Measurements from ENCODE around the gene SUMO3.

SUMO3 gene

DNA sequence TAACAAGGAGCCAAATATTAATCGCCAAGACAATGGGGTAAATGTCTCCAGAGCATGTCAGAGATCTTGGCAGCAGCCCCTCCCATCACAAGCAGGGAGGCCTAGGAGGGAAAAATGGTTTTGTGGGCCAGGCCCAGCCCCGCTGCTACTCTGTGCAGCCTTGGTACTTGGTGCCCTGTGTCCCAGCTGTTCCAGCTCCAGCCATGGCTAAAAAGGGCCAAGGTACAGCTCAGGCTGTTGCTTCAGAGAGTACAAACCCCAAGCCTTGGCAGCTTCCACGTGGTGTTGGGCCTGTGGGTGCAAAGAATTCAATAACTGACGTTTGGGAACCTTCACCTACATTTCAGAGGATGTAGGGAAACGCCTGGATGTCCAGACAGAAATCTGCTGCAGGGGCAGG, 26.6 kb downstream of the SUMO3 start:
- Mint-ChIP-seq H3K27me3 (no peaks in the 10 kb centered on the region), H3K9me3 (no peaks in the 10 kb centered on the region), H3K4me3 (no peak overlapping the region), H3K27ac (no peak overlapping the region), H3K36me3 (ENCODE audit: low read depth) (peaks cover 56% of the 10 kb centered on the region), H3K4me1 (ENCODE audit: low read depth) (peaks cover 55% of the 10 kb centered on the region)

DNA sequence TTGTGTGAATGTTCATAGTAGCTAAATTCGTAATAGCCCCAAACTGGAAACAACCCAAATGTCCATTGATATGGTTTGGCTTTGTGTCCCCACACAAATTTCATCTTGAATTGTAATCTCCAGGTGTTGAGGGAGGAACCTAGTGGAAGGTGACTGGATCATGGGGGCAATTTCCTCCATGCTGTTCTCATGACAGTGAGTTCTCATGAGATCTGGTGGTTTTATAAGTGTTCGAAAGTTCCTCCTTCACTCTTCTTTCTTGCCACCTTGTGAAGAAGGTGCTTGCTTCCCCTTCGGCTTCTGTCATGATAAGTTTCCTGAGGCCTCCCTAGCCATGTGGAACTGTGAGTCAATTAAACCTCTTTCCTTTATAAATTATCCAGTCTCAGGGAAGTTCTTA, 27.5 kb downstream of the SUMO3 start:
- Mint-ChIP-seq H3K4me3 (no peak overlapping the region), H3K36me3 (ENCODE audit: low read depth) (peaks cover 55% of the 10 kb centered on the region), H3K27ac (peak overlapping the region; percentile 21), H3K9me3 (no peaks in the 10 kb centered on the region), H3K27me3 (no peaks in the 10 kb centered on the region), H3K4me1 (ENCODE audit: low read depth) (peaks cover 48% of the 10 kb centered on the region)

DNA sequence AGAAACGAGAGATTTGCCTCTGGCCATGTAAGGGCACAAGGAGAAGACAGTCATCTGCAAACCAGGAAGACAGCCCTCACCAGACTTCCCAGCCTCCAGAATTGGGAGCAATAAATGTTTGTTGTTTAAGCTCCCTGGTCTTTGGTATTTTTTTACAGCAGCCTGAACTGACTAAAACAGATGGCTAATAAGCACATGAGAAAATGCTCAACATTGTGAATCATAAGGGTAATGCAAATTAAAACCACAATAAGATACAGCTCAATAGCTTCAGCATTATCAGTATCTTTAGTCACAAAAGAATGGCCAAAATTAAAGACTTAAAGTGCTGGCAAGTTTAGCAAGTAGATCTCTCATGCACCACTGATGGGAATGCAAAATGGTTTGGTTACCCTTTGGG, 28.0 kb downstream of the SUMO3 start:
- Mint-ChIP-seq H3K27me3 (no peaks in the 10 kb centered on the region), H3K9me3 (no peaks in the 10 kb centered on the region), H3K4me1 (ENCODE audit: low read depth) (peaks cover 48% of the 10 kb centered on the region), H3K27ac (peak overlapping the region; percentile 28), H3K4me3 (no peak overlapping the region), H3K36me3 (ENCODE audit: low read depth) (peaks cover 58% of the 10 kb centered on the region)

DNA sequence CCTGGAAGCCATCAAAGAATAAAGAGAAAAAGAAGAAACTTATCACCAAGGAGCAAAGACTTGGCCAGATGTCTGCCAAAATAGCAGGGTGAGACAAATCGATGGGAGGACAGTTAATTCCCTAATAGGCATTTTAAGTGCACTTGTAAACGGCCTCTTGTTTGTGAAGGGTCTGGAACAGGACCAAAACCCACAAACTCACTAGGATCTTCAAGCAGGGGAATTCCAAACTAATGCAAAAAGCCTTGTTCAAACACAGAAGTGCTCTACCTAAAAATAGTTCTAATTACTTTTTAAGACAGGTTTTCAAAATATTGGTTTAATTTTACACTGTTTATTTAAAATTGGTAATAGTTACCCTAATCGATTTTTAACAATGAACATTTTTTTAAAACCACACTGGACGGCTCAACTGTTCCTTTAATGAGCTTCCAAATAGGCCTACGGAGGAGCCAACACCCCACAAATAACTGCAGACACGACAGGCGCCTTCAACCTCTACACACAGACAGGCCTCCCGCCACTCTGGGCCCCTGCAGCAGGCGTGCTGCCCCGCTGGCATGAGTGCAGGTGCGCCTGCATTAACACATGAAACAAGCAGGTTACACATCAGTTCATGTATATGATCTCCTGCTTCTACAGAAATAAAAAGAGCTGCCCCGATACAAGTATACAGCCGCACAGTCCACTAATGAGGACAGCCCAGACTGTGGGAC, 32.1 kb downstream of the SUMO3 start:
- Mint-ChIP-seq H3K4me3 (no peak overlapping the region), H3K27ac (no peak overlapping the region), H3K36me3 (ENCODE audit: low read depth) (peaks cover 46% of the 10 kb centered on the region), H3K9me3 (no peaks in the 10 kb centered on the region), H3K27me3 (no peaks in the 10 kb centered on the region), H3K4me1 (ENCODE audit: low read depth) (peaks cover 22% of the 10 kb centered on the region)

DNA sequence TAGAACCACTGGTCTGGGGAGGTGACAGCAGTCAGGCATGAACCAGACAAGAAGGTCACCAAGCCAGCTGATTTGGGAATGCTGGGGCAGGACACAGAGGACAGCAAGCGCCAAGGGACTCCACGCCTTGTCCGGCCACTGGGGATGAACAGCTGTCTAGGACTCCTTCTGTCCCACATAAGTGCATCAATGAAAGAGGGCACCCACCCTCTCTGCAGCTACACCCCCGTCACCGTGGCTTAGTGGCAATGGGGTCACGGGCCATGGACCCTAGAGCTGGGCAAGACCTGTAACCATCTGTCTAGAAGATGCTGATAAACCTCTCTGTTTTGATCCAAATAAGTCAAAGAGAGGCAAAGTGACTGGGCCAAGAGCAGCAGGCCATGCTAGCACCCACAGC, 33.1 kb downstream of the SUMO3 start:
- Mint-ChIP-seq H3K4me1 (ENCODE audit: low read depth) (peaks cover 20% of the 10 kb centered on the region), H3K27ac (no peak overlapping the region), H3K36me3 (ENCODE audit: low read depth) (peaks cover 40% of the 10 kb centered on the region)

DNA sequence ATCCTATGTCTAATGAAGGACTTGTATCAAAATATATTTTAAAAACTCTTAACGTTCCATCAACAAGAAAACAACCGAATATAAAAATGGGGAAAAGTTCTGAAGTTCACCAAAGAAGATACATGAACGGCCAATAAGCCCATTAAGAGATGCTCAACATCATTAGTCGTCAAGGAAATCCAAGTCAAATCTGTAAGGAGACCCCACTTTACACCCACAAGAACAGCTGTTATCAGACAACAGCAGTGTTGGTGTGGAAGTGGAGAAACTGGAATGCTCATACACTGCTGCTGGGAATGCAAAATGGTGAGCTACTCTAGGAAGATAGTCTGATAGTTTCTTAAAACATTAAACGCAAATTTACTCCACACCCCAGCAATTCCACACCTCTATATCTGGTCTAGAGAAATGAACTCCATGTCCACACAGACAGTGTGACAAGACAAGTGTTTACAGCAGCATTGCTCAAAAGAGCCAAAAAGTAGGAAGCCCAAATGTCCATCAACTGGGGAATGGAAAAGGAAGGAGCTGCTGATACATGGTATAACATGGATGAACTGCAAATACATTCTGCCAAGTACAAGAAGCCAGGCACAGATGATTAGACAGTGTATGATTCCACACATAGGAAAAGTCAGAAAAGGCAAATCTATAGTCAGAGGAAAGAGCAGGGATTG, 34.7 kb downstream of the SUMO3 start:
- Mint-ChIP-seq H3K36me3 (ENCODE audit: low read depth) (peaks cover 41% of the 10 kb centered on the region), H3K27me3 (no peaks in the 10 kb centered on the region), H3K4me1 (ENCODE audit: low read depth) (peaks cover 19% of the 10 kb centered on the region), H3K4me3 (no peak overlapping the region), H3K27ac (no peak overlapping the region), H3K9me3 (no peaks in the 10 kb centered on the region)

More for the DNA sequence above, 33.1 kb downstream of the SUMO3 start:
- Mint-ChIP-seq H3K4me3 (no peak overlapping the region), H3K9me3 (no peaks in the 10 kb centered on the region), H3K27me3 (no peaks in the 10 kb centered on the region)

DNA sequence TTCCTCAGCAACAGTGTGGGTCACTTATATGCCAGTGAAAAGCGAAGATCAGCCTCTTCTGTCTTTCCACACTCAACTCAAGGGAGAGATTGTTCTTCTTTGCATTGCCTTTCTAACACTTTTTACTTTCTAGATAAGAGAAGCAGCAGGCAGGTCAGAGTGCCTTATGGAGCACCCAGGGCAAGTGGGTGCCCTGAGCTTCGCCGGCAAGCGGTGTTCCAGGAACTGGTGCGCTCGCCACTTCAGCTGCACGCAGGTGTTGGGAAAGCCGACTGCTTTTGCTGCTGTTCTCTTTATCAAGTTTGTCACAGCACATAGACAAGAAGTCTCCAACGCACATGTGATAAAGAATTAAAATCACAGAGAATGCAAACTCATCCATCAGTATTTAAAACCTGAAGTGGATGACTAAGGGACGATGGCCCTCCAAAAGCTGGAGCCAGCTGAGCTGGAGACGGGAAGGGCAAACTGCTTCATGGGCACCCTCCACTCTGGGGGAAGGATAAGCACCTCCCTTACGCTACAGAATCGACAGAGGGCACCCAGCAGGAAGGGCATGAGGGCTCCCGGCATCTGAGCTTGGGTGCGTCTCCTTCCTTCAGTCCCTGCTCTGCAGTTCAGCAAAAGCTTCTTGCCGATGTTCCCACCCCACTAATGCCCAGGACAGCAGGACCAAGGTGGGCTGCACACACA, 36.9 kb downstream of the SUMO3 start:
- Mint-ChIP-seq H3K36me3 (ENCODE audit: low read depth) (peaks cover 47% of the 10 kb centered on the region), H3K27ac (no peak overlapping the region), H3K9me3 (no peaks in the 10 kb centered on the region), H3K4me3 (no peak overlapping the region), H3K4me1 (ENCODE audit: low read depth) (peaks cover 19% of the 10 kb centered on the region), H3K27me3 (no peaks in the 10 kb centered on the region)

DNA sequence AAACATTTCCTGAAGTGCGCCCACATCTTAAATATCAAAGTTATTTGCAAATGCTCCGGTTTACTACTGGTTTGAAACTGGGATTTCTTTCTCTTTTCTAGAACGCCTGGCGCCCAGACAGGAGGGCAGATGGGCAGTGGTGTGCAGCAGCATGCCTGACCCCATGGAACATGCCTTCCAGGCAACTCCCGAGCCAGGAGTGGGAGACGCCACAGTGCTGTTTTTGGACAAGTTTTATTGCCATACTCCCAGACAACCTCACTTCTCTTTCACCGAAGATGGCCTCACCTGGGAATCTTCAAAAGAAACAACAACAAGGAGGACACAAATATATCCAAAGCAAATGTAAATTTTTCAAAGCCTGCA, 37.7 kb downstream of the SUMO3 start:
- Mint-ChIP-seq H3K4me3 (no peak overlapping the region), H3K27me3 (no peaks in the 10 kb centered on the region), H3K9me3 (no peaks in the 10 kb centered on the region), H3K36me3 (ENCODE audit: low read depth) (peaks cover 43% of the 10 kb centered on the region), H3K4me1 (ENCODE audit: low read depth) (peaks cover 19% of the 10 kb centered on the region), H3K27ac (no peak overlapping the region)

DNA sequence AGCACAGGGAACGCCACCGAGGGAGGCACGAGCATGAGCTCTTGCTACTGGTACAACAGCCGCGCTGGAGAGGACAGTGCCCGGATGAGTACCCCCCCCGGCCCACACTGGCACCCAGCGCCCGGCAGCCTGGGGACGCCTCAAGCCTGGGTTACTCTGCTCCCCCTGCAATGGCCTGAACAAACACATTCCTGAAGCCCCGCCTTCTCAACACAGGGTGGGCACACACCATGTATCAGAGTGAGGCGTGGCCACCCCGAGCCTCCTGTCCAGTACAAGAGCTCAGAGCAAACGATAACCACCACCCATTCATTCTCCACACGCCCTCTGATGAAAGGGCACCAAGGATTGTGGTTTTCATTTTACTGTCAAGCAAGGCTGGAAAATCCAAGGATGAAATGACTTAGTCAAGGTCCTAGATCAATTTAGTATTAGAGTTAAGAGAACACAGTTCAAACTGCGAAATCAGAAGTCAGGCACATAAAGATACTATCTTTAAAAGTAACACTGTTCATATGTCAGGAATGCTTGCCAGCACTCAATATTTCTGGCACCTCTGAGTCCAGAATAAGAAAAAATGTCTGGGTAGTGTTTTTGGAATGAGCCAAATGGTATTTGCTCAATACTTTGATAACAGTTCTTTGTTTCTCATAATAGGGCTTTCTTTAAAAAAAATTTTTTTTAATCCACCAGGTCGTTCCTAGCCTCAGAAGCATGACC, 38.3 kb downstream of the SUMO3 start:
- H3K9me3 Mint-ChIP-seq, result no peaks in the 10 kb centered on the region
- H3K4me3 Mint-ChIP-seq, result no peak overlapping the region
- peaks cover 46% of the 10 kb centered on the region for H3K36me3 Mint-ChIP-seq (ENCODE audit: low read depth)
- H3K27me3 Mint-ChIP-seq, result no peaks in the 10 kb centered on the region
- H3K27ac Mint-ChIP-seq, result no peak overlapping the region
- H3K4me1 Mint-ChIP-seq (ENCODE audit: low read depth), result peaks cover 19% of the 10 kb centered on the region

DNA sequence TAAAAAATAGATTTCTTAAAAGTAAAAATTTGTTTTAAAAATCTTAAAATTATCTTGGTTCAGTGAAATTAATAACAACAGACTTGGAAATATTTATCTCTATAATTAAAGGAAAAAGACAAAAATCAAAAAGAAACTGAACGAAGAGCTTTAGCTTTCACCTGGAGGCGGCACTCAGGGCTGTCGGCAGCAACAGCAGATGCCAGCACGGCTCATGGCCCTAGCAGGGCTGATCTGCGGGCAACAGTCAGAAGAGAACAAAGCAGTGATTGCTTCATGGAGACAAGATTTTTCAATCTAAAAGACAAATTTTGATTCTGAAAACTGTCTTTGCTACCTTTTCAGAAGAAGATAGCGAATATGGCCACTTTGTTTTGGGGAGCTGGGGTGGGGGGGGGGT, 38.9 kb downstream of the SUMO3 start:
- Mint-ChIP-seq H3K4me1 (ENCODE audit: low read depth) (peaks cover 19% of the 10 kb centered on the region), H3K36me3 (ENCODE audit: low read depth) (peaks cover 50% of the 10 kb centered on the region), H3K4me3 (no peak overlapping the region), H3K27me3 (no peaks in the 10 kb centered on the region), H3K27ac (no peak overlapping the region), H3K9me3 (no peaks in the 10 kb centered on the region)

DNA sequence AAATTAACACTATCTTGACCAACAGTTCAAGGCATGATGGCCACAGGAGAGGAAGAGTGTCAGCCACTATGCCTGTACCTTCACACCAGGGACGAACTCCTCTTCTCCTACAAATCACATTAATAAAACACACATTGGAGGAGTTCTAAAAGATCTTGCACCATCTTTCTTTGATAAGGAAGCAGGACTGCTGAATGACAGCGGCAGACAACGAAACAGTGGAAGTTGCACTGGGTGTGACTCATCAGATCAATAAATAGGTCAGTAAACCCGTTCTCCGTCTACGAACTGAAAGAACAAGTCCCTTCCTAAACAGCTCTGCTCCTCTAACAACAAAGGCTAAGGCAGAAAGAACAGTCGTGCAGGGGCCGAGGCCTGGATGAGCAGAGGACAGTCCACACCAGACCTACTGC, 39.4 kb downstream of the SUMO3 start:
- Mint-ChIP-seq H3K27me3 (no peaks in the 10 kb centered on the region), H3K4me3 (no peak overlapping the region), H3K36me3 (ENCODE audit: low read depth) (peaks cover 53% of the 10 kb centered on the region), H3K27ac (no peak overlapping the region), H3K4me1 (ENCODE audit: low read depth) (peaks cover 19% of the 10 kb centered on the region), H3K9me3 (no peaks in the 10 kb centered on the region)

DNA sequence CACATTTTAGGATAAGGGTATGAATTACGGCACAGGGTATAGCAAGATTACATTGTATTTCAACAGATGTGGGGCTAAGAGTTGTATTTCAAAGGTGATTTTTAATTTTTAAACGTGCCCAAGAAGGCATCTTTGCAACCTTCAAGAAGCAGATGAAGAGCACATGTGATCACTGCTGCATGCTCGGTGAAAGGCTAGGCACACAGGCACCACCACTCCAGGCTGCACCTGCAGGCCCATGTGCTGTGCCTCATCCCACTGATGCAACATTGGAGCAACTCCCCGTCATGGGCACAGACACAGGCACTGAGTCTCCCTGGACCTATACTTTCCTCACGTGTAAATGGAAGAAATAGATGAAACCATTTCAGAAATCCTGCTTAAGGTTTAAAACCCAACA, 39.8 kb downstream of the SUMO3 start:
- H3K9me3 Mint-ChIP-seq, result no peaks in the 10 kb centered on the region
- H3K4me3 Mint-ChIP-seq, result no peak overlapping the region
- peaks cover 54% of the 10 kb centered on the region for H3K36me3 Mint-ChIP-seq (ENCODE audit: low read depth)
- H3K27ac Mint-ChIP-seq, result no peak overlapping the region
- H3K27me3 Mint-ChIP-seq, result no peaks in the 10 kb centered on the region
- peaks cover 19% of the 10 kb centered on the region for H3K4me1 Mint-ChIP-seq (ENCODE audit: low read depth)

DNA sequence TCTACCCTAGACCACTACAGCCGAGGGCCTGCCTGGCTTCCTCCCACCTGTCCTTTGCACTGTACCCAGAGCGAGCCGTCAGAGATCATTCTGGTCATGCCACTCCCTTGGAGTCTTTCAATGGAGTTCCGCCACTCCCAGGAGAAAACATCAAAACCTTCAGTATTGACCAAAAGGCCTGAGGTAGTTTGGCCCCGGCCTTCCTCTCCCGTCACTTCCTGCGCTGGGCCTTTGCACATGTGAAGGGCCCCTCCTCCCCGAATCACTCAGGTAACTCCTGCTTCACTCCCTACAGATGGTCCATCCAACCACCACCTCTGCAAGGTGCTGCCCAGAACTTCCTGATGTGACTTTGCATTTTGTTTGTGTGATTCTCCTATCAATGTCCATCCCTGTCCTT, 42.9 kb downstream of the SUMO3 start:
- Mint-ChIP-seq H3K4me1 (ENCODE audit: low read depth) (peaks cover 4% of the 10 kb centered on the region), H3K36me3 (ENCODE audit: low read depth) (peaks cover 67% of the 10 kb centered on the region), H3K27me3 (no peaks in the 10 kb centered on the region), H3K9me3 (no peaks in the 10 kb centered on the region), H3K4me3 (no peak overlapping the region), H3K27ac (no peak overlapping the region)

DNA sequence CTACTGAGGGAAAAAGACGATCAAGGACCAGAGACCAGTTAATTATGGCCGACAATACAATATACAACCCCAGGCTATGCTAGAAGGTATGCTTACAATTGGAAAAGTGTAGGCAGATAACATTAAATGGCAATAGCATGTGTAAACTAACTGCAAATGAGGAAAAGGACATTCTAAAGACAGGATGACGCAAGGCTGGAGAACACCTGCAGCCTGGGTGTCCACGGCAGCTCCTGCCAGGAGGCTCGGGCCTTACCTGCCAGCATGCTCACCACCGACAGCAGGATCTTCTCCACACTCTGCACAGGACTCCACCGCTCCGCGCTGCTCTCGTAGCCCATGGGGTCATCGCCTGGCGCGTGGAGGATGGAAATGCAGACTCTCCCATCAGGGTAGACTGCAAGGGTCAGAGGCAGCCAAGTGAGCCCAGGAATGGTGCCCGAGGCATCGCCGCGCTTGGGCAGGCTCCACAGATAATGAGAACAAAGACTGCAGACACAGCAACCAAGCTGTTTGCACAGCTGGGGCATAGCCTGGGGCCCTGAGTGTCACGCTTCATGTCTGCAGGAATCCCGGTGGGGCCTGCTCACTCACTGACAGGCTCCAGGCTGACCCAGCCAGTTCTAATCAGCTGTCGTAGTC, 44.5 kb downstream of the SUMO3 start:
- H3K4me3 Mint-ChIP-seq, result no peak overlapping the region
- no peaks in the 10 kb centered on the region for H3K27me3 Mint-ChIP-seq
- H3K27ac Mint-ChIP-seq, result no peak overlapping the region
- no peaks in the 10 kb centered on the region for H3K9me3 Mint-ChIP-seq
- peaks cover 76% of the 10 kb centered on the region for H3K36me3 Mint-ChIP-seq (ENCODE audit: low read depth)
- no peaks in the 10 kb centered on the region for H3K4me1 Mint-ChIP-seq (ENCODE audit: low read depth)
